22Rv1 (cell line): ENCODE data around the gene BIN2.

ENCODE experiments used
- H3K27ac ChIP-seq: fragments of 450-650 bp; 2 replicates; pipeline ENCODE4 v1.5.1; 2017
- ZFX ChIP-seq: fragments of 450-650 bp; IDR thresholded peaks from 2 replicates; pipeline ENCODE4 v1.6.1; 2017; ENCODE audit warnings: antibody characterized with exemption, borderline replicate concordance
- TF ChIP-seq, protein P1 (sequence below): fragments of 450-650 bp; IDR thresholded peaks from 2 replicates; pipeline ENCODE4 v1.5.1; 2017; ENCODE audit warnings: mild to moderate bottlenecking

BIN2 gene

DNA sequence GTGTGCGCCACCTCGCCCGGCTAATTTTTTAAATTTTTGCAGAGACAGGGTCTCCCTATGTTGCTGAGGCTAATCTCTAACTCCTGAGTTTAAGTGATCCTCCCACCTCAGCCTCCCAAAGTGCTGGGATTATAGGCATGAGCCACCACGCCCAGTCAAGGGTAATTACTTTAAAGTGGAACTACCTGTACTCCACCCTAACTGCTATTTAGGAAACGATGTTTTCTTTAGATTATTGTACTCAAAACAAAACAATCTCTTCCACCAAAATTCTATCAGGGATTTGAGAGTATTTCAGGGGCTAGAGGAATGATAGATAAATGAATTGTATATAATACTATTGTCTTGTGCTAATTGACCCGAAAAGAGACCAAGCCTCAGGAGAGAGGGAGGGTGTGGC lies 9.6 kb upstream of the BIN2 start:
- TF ChIP-seq ZFX: no peak
- TF ChIP-seq, protein P1, sequence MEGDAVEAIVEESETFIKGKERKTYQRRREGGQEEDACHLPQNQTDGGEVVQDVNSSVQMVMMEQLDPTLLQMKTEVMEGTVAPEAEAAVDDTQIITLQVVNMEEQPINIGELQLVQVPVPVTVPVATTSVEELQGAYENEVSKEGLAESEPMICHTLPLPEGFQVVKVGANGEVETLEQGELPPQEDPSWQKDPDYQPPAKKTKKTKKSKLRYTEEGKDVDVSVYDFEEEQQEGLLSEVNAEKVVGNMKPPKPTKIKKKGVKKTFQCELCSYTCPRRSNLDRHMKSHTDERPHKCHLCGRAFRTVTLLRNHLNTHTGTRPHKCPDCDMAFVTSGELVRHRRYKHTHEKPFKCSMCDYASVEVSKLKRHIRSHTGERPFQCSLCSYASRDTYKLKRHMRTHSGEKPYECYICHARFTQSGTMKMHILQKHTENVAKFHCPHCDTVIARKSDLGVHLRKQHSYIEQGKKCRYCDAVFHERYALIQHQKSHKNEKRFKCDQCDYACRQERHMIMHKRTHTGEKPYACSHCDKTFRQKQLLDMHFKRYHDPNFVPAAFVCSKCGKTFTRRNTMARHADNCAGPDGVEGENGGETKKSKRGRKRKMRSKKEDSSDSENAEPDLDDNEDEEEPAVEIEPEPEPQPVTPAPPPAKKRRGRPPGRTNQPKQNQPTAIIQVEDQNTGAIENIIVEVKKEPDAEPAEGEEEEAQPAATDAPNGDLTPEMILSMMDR: no peak
- H3K27ac ChIP-seq: no peak overlapping the region

DNA sequence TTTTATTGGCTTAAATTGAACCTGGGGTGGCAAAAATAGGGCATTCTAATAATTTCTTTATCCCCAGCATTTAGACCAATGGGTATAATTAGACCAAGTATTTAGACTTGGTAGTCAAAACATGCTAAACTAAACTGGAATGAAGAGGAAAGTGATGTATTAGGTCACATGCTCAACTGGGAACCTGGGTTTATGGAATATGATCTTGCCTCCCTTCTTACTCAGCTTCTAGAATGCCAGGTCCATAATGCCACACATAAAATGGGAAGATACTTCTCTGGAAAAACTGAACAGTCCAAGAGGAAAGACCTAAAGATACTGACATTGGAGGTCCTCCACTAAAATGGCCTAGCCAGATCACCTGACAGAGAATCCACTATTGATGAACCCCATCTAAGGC lies 6.2 kb upstream of the BIN2 start:
- TF ChIP-seq ZFX: no peak
- TF ChIP-seq, protein P1: no peak
- no peak overlapping the region for H3K27ac ChIP-seq

DNA sequence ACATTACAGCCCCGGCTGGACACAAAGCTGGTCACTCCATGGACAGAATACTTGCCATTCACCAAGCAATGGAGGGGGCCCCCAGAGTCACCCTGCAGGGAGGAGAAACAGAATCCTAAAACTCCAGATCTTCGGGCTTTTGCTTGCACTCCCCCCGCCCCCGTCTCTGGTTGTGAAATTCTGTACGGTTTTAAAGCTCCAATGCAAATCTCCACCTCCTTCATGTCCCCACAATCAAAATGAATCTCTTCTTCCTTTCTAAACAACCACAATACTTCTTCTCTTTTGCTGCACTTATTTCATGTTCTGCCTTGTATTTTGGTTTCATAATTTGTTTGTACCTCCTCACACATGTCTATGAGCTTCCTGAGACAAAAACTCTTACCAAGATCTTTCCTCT lies 5.8 kb upstream of the BIN2 start:
- H3K27ac ChIP-seq: no peak overlapping the region
- TF ChIP-seq, protein P1: no peak
- no peak for TF ChIP-seq ZFX

DNA sequence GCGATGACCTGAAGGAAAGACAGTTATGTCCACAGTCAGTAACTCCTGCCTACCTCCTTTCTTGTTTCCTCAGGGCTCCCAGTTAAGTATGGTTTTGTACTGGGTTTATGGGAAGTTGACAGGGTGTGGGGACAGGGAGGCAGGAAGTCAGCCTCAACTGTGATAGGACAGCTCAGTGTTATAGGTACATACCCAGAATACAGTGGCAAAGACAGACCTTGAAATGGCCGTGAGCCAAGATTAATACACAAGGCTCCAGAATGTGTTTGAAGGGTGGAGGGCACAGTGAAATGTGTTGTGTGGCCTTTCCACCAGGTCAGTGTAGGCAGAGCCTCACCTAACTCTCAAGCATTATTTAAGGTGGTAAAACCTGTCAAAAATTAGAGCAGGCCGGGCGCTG lies 4.6 kb upstream of the BIN2 start:
- H3K27ac ChIP-seq: no peak overlapping the region

DNA sequence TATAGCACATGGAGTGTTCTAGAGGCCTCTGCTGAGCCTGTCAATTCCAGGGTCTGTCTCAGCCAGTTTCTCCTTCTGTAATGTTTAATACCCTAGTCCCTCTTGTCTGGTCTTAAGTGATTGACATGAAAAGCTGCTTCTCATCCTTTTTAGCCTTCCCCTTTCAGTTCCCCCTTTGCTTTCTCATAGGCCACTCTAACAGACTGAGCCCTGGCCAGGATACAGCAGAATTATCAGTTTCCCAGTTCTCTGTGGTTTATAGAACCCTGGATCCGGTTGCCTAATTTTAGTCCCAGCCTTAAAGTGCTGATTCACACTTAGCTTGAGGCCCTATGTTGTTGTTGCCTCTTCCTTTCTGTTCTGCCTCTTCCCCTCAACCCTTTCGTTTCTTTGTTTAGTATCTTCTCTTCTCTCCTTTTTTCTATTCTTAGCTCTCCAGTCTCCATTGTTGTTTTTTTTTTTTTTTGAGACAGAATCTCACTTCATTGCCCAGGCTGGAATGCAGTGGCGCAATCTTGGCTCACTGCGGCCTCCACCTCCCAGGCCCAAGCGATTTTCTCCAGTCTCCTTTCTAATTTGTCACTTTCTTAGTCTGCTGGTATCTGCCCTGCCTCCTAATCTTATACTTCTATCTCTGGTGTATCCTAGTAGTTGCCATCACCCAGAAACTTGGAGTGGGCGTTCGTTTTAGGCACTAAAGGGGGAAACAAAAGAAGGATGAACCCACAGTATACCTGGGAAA lies 2.9 kb upstream of the BIN2 start:
- no peak overlapping the region for H3K27ac ChIP-seq
- TF ChIP-seq ZFX: no peak
- TF ChIP-seq, protein P1: no peak

More for the DNA sequence above, 4.6 kb upstream of the BIN2 start:
- TF ChIP-seq, protein P1: no peak
- no peak for TF ChIP-seq ZFX

DNA sequence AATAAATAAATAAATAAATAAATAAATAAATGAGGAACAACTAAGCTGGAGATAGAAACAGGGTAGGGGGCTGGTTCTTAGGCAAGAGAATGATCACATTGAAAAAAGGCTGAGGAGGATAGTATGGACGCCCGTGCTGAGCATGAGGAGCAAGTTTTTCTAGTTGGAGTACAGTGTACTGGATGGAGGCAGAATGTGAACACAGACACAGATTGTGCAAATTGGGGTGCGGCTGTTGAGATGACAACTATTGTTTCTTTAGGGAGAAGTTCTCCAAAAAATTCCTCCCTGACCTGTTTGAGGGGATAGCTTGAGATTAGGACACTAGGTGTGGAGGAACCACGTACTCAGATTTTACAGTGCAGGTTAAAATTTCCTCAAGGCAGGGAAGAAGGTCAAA lies 979 bp upstream of the BIN2 start:
- no peak for TF ChIP-seq ZFX
- TF ChIP-seq, protein P1: no peak

DNA sequence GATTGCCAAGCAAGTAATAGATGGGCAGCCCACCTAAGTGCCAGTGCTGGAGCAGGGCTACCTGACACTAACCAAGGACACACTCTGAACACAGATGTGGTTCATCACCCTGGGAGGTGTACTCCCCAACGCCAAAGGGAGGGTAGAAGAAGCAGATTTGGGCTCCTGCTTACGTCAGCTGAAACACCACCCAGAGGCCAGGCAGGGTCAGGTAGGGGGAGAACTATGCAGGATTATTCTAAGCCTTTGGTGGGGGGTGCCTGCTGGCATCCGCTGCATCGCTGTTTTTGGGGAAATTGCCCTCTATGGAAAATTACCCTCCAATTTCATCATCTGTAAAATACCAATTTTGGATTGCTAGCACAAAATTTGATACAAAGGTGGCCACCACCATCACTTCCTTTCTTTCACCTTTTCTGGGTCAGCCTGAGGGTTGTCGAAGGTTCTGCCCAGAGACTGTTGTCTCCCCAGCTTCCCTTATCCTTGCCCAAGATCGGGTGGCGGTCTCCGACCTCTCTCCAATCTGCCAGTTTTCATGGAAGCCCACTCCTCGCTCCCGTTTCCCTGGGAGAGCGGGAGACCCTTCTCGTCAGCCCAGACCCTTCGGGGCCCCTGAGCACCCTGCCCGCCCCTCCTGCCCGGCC lies 535 bp downstream of the BIN2 start:
- H3K27ac ChIP-seq: no peak overlapping the region
- TF ChIP-seq ZFX: no peak
- TF ChIP-seq, protein P1: no peak

More for the DNA sequence above, 979 bp upstream of the BIN2 start:
- no peak overlapping the region for H3K27ac ChIP-seq
